ENCODE measurements around the gene RTL5. TPM values are rescaled to one million over a fixed set of nuclear protein-coding genes. Genes with fewer than 3 reads are reported as not detected.

Gene RTL5
- total and polyA plus RNA-seq, 2 experiments from 2014 or later, result 0.31 to 0.94 TPM

DNA sequence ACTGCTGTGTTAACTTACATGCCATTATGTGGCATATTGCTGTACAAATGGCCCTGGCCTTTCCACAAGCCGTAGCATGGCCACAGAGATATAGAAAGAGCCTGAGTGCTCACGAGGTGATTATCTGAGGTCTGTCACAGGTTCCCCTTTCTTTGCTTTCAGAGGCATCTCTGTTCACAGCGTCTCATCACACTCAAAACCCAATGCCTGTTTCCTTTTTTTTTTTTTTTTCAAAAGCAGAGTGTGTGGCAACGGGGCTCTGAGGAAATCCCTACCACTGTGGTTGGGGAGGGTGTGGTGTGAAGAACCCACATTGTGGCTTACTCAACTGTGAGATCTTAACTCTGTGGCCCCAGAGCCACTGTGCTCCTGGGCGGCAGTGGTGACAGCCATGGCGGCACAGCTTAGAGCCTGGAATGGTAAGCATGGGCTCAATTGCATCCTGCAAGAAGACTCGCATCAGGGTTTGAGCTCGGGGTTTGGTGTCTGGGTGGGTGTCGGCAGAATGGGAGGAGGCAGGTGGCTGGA lies 30.8 kb downstream of the RTL5 start:
- Mint-ChIP-seq H3K27me3 (ENCODE audit: insufficient read depth, low read depth, poor library complexity) (peaks cover 11% of the 10 kb centered on the region), H3K9me3 (no peaks in the 10 kb centered on the region), H3K36me3 (ENCODE audit: low read depth) (no peaks in the 10 kb centered on the region), H3K27ac (peak overlapping the region; percentile 67; the same call in 1 of the 2 replicates), H3K4me3 (no peak overlapping the region), H3K4me1 (peaks cover 19% of the 10 kb centered on the region)
- Histone ChIP-seq H3K27ac (ENCODE audit: low read depth) (no peak overlapping the region), H2AFZ (no peak overlapping the region), H3F3A (replicated peaks; ENCODE audit: low read depth) (no peaks in the 10 kb centered on the region), H3K36me3 (ENCODE audit: insufficient read depth) (no peaks in the 10 kb centered on the region), H3K27me3 (ENCODE audit: insufficient read depth) (no peaks in the 10 kb centered on the region), H3K4me1 (ENCODE audit: insufficient read depth) (no peaks in the 10 kb centered on the region), H3K4me3 (no peak overlapping the region), H4K20me1 (replicated peaks; ENCODE audit: insufficient read depth) (no peaks in the 10 kb centered on the region), H3K79me2 (replicated peaks; ENCODE audit: insufficient read depth) (no peaks in the 10 kb centered on the region), H3K4me2 (no peak overlapping the region), H3K9me2 (ENCODE audit: insufficient read depth) (no peaks in the 10 kb centered on the region)
- DNase-seq (ENCODE audit: low spot score) (no peak), ATAC-seq (no peak)
- TF ChIP-seq, protein P1, sequence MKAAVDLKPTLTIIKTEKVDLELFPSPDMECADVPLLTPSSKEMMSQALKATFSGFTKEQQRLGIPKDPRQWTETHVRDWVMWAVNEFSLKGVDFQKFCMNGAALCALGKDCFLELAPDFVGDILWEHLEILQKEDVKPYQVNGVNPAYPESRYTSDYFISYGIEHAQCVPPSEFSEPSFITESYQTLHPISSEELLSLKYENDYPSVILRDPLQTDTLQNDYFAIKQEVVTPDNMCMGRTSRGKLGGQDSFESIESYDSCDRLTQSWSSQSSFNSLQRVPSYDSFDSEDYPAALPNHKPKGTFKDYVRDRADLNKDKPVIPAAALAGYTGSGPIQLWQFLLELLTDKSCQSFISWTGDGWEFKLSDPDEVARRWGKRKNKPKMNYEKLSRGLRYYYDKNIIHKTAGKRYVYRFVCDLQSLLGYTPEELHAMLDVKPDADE (IDR thresholded peaks at IDR 0.05), result no peak
- TF ChIP-seq, protein P2, sequence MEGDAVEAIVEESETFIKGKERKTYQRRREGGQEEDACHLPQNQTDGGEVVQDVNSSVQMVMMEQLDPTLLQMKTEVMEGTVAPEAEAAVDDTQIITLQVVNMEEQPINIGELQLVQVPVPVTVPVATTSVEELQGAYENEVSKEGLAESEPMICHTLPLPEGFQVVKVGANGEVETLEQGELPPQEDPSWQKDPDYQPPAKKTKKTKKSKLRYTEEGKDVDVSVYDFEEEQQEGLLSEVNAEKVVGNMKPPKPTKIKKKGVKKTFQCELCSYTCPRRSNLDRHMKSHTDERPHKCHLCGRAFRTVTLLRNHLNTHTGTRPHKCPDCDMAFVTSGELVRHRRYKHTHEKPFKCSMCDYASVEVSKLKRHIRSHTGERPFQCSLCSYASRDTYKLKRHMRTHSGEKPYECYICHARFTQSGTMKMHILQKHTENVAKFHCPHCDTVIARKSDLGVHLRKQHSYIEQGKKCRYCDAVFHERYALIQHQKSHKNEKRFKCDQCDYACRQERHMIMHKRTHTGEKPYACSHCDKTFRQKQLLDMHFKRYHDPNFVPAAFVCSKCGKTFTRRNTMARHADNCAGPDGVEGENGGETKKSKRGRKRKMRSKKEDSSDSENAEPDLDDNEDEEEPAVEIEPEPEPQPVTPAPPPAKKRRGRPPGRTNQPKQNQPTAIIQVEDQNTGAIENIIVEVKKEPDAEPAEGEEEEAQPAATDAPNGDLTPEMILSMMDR (conservative IDR thresholded peaks at IDR 0.05; ENCODE audit: low read depth in 2 of 2), result no peak
- TF ChIP-seq NANOG (IDR thresholded peaks at IDR 0.05; ENCODE audit: borderline replicate concordance) (no peak), POLR2AphosphoS5 (IDR thresholded peaks at IDR 0.05; ENCODE audit: low read depth) (no peak), ZNF331 (CRISPR knock-in tag; IDR thresholded peaks at IDR 0.05; ENCODE audit: low read depth) (no peak), EZH2 (IDR thresholded peaks at IDR 0.05; ENCODE audit: low read depth, unreplicated experiment) (no peak), STAT1 (IDR thresholded peaks at IDR 0.05; ENCODE audit: unreplicated experiment) (no peak), JUNB (IDR thresholded peaks at IDR 0.05; ENCODE audit: unreplicated experiment) (no peak), ZNF114 (CRISPR knock-in tag; IDR thresholded peaks at IDR 0.05) (no peak), EZH2phosphoT487 (IDR thresholded peaks at IDR 0.05; ENCODE audit: unreplicated experiment) (no peak), CREB1 (CRISPR knock-in tag; IDR thresholded peaks at IDR 0.05; ENCODE audit: low read depth) (no peak)
- TF ChIP-seq, protein P3, sequence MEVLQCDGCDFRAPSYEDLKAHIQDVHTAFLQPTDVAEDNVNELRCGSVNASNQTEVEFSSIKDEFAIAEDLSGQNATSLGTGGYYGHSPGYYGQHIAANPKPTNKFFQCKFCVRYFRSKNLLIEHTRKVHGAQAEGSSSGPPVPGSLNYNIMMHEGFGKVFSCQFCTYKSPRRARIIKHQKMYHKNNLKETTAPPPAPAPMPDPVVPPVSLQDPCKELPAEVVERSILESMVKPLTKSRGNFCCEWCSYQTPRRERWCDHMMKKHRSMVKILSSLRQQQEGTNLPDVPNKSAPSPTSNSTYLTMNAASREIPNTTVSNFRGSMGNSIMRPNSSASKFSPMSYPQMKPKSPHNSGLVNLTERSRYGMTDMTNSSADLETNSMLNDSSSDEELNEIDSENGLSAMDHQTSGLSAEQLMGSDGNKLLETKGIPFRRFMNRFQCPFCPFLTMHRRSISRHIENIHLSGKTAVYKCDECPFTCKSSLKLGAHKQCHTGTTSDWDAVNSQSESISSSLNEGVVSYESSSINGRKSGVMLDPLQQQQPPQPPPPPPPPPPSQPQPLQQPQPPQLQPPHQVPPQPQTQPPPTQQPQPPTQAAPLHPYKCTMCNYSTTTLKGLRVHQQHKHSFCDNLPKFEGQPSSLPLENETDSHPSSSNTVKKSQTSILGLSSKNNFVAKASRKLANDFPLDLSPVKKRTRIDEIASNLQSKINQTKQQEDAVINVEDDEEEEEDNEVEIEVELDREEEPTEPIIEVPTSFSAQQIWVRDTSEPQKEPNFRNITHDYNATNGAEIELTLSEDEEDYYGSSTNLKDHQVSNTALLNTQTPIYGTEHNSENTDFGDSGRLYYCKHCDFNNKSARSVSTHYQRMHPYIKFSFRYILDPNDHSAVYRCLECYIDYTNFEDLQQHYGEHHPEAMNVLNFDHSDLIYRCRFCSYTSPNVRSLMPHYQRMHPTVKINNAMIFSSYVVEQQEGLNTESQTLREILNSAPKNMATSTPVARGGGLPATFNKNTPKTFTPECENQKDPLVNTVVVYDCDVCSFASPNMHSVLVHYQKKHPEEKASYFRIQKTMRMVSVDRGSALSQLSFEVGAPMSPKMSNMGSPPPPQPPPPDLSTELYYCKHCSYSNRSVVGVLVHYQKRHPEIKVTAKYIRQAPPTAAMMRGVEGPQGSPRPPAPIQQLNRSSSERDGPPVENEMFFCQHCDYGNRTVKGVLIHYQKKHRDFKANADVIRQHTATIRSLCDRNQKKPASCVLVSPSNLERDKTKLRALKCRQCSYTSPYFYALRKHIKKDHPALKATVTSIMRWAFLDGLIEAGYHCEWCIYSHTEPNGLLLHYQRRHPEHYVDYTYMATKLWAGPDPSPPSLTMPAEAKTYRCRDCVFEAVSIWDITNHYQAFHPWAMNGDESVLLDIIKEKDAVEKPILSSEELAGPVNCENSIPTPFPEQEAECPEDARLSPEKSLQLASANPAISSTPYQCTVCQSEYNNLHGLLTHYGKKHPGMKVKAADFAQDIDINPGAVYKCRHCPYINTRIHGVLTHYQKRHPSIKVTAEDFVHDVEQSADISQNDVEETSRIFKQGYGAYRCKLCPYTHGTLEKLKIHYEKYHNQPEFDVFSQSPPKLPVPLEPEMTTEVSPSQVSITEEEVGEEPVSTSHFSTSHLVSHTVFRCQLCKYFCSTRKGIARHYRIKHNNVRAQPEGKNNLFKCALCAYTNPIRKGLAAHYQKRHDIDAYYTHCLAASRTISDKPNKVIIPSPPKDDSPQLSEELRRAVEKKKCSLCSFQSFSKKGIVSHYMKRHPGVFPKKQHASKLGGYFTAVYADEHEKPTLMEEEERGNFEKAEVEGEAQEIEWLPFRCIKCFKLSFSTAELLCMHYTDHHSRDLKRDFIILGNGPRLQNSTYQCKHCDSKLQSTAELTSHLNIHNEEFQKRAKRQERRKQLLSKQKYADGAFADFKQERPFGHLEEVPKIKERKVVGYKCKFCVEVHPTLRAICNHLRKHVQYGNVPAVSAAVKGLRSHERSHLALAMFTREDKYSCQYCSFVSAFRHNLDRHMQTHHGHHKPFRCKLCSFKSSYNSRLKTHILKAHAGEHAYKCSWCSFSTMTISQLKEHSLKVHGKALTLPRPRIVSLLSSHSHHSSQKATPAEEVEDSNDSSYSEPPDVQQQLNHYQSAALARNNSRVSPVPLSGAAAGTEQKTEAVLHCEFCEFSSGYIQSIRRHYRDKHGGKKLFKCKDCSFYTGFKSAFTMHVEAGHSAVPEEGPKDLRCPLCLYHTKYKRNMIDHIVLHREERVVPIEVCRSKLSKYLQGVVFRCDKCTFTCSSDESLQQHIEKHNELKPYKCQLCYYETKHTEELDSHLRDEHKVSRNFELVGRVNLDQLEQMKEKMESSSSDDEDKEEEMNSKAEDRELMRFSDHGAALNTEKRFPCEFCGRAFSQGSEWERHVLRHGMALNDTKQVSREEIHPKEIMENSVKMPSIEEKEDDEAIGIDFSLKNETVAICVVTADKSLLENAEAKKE (CRISPR knock-in tag; IDR thresholded peaks at IDR 0.05), result no peak
- TF ChIP-seq, protein P4, sequence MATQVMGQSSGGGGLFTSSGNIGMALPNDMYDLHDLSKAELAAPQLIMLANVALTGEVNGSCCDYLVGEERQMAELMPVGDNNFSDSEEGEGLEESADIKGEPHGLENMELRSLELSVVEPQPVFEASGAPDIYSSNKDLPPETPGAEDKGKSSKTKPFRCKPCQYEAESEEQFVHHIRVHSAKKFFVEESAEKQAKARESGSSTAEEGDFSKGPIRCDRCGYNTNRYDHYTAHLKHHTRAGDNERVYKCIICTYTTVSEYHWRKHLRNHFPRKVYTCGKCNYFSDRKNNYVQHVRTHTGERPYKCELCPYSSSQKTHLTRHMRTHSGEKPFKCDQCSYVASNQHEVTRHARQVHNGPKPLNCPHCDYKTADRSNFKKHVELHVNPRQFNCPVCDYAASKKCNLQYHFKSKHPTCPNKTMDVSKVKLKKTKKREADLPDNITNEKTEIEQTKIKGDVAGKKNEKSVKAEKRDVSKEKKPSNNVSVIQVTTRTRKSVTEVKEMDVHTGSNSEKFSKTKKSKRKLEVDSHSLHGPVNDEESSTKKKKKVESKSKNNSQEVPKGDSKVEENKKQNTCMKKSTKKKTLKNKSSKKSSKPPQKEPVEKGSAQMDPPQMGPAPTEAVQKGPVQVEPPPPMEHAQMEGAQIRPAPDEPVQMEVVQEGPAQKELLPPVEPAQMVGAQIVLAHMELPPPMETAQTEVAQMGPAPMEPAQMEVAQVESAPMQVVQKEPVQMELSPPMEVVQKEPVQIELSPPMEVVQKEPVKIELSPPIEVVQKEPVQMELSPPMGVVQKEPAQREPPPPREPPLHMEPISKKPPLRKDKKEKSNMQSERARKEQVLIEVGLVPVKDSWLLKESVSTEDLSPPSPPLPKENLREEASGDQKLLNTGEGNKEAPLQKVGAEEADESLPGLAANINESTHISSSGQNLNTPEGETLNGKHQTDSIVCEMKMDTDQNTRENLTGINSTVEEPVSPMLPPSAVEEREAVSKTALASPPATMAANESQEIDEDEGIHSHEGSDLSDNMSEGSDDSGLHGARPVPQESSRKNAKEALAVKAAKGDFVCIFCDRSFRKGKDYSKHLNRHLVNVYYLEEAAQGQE (IDR thresholded peaks at IDR 0.05; ENCODE audit: unreplicated experiment), result no peak

Data from GM23338 (cell line).